Stimulated activated CD4-positive, alpha-beta T cell treated with anti-CD3 and anti-CD28 coated beads, Interleukin-15, amount 100 ng/mL, for 48 hours (primary cell): ENCODE data around the gene ANTXR1.

Source experiments
- DNase-seq, 2 donors: peaks; one replicate each; pipeline ENCODE4 v3.0.0-alpha.2; 2020; ENCODE audit warnings: low read depth in 2 of 2

Gene ANTXR1

GRCh38 chr2:69279211-69279610 is 266.2 kb downstream of the ANTXR1 start:
- no peak for DNase-seq

DNA sequence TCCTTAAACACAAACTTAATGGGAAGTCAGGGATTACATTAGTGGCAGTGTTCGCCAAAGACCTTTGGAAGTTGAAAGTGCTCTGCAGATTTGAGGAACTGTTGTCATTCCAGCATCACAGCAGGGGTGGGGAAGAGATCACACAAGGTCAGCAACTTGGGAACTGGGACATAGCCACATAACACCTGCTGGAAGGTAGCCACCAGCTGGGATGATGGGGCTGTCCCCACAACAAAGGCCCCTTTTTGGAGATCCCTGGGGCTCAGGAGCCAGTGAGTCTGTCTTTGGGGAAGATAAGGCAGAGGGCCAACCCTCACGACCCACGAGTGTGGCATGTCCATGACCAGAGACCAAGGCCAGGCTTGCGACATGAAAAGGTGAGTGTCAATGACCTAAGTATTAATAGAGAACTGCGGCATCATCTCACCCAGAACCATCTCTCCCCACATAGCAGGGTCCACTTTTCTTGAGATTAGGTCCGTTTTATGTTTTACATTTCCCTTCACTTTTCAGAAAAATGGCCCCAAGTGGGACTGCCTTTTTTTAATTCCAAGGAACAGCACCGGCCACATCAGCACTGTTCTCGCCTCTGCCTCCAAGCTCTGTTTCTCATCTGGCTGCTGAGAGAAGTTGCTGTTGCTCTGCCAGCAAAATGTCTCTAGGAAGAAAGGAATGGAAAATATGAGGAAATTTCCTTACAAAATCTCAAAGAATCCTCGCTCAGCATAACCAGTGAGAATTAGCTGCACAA is 267.1 kb downstream of the ANTXR1 start:
- DNase-seq: no peak

DNA sequence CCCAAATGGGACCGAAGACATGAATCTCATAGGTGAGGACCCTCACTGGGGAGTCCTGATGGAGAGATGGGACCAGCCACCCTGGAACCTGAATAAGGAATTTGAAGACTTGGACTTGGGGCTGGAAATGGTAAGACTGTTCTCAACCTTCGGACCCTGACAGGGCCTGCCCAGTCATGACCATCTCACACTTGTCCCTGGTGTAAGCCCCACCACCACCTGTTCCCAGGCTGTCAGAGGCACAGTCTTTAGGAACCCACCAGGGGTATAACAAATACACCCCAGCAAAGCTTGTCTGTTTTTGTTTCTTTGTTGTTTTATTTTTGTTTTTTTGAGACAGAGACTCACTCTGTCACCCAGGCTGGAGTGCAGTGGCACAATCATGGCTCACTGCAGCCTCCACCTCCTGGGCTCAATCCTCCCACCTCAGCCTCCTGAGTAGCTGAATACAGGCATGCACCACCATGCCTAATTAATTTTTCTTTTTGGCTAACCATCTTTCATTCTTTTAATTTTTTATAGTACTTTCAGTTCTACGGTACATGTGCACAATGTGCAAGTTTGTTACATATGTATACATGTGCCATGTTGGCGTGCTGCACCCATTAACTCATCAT is 267.9 kb downstream of the ANTXR1 start:
- DNase-seq: no peak

DNA sequence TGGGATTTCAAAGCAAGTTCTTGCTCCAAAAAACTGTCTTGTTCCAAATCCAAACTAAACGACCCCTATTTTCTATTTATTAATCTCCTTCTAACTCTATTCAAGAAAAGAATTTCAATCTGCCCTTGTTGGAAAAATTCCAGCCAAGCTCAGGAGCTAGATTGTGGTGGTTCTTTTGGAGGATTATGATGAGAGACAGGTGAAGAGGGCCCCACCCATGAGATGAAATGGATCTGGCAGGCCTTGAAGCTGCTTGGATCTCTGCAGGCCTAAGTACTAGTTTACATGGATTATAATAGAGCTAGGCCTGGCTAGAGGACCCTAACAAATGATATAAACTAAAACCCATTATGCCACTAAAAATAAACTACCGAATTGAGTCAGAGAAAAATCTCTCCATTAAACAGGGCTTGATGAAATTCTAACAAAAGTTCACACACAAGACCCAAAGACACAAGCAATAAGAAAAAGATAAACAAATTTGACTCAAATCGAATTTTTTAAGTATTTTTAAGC is 272.5 kb downstream of the ANTXR1 start:
- DNase-seq: no peak

- DNase-seq: no peak
These were observed 274.6 kb downstream of the ANTXR1 start for GRCh38 chr2:69287544-69287943.

DNA sequence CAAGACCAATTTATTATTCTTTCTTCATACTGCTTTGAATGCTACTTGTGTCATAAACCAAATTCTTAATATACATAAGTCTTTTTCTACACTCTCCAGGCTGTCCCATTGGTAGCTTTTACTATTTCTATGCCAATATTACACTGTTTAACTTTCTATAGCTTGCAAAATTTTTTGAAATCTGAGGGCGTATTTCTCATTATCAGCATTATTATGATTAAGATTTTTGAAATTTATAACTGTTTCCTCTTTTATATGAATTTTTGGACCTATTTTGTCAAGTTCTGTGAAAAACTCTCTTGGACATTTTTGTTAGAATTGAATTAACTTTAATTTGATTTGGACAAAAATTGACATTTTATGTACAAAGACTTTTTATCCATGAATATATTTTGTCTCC is 275.4 kb downstream of the ANTXR1 start:
- DNase-seq: no peak

DNA sequence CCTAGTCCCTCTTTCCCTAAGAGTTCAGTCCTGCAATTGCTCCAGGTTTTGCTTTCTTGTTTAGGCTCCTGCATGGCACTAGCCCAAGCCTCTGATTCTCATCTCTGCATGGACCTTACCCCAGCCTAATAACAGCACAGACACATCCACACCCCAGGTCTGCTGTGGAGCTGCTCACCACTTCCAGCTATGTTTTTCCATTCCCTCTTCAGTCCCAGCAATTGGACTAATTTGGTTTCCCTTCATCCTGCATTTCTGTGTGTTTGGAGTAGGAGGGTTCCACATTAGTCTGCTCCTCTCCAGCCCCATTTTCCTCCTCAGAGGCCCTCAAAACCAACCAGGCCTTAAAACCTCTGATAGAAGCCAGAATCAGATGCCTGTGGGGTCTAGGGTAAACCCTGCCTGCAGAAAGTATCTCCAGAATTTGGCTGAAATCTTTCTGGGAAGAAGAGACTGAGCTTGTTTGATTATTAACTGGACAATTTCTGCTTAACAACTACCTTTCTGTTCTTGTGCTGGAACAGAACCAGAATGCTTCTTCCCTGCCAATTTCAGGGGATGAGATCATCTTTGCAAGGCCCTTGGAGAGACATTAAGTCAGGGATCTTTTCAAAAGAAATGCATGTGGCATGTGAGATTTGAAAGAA is 278.1 kb downstream of the ANTXR1 start:
- no peak for DNase-seq

- no peak for DNase-seq
These were observed 278.7 kb downstream of the ANTXR1 start for GRCh38 chr2:69291721-69292120.

- no peak for DNase-seq
These were observed 279.3 kb downstream of the ANTXR1 start for GRCh38 chr2:69292256-69292655.

GRCh38 chr2:69296421-69296820 is 283.4 kb downstream of the ANTXR1 start:
- DNase-seq: no peak

- DNase-seq: no peak
These were observed 284.2 kb downstream of the ANTXR1 start for GRCh38 chr2:69297216-69297615.

GRCh38 chr2:69298261-69298660 is 285.3 kb downstream of the ANTXR1 start:
- DNase-seq: no peak

DNA sequence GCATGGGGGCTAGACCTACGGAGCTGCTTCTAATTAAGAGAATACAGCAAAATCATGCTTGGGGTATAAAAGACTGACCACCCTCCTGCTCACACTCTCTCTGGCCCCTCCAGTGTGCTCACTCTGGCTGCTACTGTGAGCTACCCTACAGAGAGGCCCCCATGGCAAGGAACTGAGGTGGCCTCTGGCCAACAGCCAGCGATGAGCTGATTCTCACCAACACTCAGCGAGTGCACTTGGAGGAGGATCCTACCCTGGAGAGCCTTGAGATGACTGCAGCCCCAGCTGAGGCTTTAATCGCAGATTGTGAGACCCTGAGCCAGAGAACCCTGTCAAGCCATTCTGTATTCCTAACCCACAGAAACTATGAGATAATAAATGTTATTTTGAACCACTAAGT is 285.9 kb downstream of the ANTXR1 start:
- no peak for DNase-seq
